DMS114 treated with DMSO at 0.1 percent for 48 hours (cell line): ENCODE data around the gene SYT2.
"Not testable (repeated sequence)": the region's sequence is repeated elsewhere in the genome, so short reads cannot be mapped to it uniquely, and the experiment has no call there.

Source experiments
- DNase-seq: peaks from one replicate; lab custom pipeline; 2025; ENCODE audit not compliant: unreplicated experiment; lab: John Stamatoyannopoulos, UW

Gene SYT2

DNA sequence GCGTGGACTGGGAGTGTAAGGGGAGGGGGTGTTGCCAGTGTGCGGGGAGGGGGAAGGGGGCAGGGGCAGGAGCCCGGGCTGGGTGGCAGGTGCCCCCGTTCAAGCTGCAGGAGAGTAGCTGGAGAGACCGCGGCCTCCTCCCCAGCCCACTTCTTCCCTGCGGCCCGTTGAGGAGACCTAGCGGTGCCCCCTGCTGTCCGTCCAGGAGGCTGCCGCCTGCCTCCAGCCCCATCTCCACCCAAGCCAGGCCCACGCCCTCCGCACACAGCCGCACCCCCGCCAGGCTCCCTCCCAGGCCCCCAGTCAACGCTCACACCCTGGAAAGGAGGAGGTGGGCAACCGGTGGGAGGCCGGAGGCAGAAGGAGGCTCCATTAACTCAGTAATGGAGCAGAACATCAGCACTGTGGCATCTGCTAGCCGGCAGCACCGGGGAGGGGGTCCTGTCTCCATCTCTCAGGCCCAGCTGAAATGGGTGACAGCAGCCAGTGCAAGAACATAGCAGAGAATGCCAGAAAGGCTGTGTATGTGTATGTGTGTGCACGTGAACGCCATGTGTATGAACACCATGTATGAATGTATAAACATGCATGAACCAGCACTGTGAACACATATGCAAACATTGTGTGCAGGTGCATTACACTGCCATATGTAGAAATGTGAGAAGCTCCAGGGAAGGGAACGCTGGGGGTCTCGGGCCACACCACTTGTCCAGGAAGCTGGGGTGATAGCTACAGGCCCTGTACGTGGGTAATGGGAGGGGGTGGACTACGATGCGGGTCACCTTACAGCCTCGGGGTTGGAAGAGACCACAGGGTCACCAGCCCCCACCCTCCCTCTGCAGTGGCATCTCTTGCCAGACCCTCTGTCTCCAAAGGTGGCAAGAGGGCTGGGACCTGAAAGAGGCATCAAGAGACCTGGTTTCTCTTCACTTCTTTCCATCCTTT is 84.6 kb downstream of the SYT2 start:
- peak; percentile 27 for DNase-seq

DNA sequence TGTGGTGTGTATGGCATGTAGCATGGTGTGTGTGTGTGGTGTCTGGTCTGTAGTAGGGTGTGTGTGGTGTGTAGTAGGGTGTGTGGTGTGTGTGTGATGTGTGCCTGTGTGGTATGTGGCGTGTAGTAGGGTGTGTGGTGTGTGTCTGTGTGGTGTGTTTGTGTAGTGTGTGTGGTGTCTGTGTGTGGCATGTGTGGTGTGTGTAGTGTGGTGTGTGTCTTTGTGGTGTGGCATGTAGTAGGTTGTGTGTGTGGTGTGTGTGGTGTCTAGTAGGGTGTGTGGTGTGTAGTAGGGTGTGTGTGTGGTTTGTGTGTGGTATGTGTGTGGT is 85.5 kb downstream of the SYT2 start:
- DNase-seq = no peak

DNA sequence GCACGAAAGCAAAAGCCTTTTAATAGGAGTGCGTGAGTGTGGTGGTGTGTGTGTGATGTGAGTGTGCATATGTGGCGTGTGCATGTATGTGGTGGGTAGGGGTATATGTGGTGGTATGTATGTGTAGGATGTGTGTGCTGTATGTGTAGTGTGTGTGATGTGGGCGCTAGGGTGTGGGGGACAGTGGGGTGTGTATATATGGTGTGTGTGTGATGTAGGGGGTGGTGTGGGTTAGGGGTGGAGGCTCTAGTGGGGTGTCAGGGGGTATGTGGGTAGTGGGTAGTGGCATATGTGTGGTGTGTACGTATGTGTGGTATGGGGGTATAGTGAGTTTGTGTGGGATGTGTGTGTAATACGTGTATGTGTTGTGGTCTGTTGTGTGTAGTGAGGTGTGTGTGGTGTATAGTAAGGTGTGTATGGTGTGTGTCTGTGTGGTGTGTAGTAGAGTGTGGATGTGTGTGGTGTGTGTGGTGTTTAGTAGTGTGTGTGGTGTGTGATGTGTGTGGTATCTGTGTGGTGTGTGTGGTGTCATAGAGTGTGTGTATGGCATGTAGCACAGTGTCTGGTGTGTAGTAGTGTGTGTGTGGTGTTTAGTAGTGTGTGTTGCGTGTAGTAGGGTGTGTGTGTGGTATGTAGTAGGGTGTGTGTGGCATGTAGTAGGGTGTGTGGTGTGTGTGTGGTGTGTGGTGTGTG is 86.0 kb downstream of the SYT2 start:
- DNase-seq = no peak

DNA sequence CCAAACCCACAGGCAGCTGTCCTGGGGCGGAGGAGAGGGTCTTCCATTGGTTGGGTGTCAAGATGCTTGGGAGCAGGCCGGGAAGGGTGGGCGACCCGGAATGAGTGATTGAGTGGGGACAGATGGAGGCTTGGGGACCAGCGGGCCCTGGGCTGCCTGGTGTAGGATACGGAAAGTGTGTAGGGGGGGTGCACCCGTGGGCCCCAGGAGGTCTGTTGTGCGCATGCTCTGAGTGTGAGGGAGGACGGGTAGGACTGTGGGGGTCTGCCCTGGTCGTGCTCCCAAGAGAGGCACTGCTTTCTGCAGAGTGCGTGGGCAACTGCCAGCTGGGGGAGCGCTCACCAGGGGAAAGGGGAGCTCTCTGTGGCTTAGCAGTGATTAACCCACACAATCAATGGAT is 86.8 kb downstream of the SYT2 start:
- DNase-seq = not testable (repeated sequence)

DNA sequence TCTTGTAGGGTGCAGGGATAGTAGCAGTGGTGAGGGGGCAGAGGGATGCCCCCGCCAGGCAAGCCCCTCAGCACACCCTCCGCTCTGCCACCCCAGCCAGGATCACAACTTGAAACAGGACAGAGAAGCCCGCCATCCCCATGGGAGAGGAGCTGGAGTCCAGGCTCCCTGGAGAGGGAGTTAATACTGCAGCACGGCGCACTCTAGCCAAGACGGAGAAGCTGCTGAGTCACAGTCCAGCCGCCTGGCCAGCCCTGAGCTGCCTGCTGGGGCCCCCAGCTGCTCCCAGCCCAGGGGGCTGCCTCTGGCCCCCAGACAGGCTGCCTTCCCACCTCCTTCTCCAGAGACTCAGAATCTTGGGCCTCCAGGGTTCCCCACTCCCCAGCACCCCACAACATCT is 87.2 kb downstream of the SYT2 start:
- no peak for DNase-seq

DNA sequence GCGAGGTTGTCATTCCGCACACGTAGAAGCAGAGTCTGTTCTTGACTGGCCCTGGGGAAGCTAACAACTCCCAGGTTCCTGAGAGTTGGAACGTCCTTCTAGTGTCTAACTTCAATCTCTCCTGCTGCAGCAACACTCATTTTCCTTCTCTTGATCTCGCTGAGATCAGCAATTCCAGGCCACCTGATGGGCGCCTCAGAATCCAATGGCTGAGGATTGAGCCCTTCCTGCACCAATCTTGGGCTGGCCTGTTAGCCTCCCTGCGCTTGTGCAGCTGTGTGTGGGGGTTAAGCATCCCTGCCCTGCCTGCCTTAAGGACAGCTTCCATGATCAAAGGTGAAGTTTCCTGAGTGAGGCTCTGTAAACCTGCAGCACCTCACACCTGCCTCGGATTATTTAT is 87.9 kb downstream of the SYT2 start:
- no peak for DNase-seq

DNA sequence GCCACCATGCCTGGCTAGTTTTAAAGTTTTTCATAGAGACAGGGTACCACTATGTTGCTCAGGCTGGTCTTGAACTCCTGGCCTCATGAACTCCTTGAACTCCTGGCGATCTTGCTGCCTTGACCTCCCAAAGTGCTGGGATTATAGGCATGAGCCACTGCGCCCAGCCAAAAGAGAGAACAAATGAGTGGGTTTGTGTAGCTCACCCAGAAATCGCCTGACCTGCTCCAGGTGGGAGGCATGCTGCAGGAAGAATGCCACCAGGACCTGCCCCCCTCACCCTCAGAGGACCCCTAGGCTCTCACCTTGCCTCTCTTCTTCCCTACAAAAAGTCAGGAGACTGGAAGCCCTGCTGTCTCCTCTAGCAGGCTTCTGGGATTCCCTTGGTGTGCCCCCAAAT is 88.8 kb downstream of the SYT2 start:
- DNase-seq = no peak

DNA sequence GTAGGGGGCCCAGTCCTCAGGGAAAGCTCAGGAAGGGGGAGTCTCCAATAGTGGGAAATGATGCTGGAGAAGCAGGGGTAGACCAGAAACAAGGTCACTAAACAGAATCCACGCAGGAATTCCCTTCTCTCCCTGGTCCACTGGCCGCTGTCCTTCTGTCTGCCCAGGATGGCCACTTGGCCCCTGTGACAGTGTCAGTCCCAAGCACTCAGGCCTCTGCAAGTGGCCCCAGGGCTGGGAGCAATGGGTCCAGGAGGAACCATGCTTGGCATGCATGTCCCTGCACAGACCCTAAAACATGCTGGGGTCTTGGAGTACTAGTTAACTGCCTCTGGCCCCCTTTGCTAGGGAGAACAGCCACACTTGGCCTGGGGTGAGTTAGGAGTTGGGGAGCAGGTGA is 90.2 kb downstream of the SYT2 start:
- DNase-seq = not testable (repeated sequence)

DNA sequence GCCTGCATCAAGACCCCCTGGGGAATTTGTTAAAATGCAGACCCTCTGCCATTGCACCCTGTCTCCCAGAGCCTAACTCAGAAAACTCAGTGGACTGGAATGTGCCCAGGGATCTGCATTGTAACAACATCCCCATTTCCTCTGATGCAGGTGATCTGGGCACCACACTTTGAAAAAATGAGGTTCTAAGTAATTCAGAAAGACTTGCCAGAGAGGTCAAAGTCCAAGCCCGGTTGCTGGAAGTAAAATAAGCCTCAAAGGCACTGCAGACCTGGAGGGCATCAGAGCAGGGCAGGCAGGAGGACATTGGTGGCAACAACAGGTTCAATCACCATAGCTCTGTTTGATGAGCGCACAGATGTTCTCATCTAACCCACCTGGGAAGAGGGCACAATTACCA is 90.7 kb downstream of the SYT2 start:
- DNase-seq = no peak

DNA sequence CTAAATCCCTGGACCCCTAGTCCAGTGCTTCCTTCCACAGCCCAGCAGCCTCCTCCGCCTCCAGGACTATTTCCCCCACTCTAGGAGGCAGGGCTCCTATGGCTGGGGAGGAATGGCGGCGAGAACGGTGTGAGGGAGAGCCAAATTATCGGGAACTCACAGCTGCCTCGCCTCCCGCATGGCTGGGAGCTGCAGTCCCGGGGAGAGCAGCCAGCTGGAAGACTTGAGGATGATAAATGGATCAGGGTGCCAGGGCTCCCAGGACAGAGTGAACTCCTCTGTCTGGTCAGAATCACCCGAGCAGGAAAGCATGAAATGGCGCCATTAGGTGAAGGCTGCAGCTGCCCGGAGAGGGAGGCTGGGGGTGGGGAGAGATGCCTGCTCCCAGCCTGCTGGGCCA is 91.2 kb downstream of the SYT2 start:
- DNase-seq = not testable (repeated sequence)

DNA sequence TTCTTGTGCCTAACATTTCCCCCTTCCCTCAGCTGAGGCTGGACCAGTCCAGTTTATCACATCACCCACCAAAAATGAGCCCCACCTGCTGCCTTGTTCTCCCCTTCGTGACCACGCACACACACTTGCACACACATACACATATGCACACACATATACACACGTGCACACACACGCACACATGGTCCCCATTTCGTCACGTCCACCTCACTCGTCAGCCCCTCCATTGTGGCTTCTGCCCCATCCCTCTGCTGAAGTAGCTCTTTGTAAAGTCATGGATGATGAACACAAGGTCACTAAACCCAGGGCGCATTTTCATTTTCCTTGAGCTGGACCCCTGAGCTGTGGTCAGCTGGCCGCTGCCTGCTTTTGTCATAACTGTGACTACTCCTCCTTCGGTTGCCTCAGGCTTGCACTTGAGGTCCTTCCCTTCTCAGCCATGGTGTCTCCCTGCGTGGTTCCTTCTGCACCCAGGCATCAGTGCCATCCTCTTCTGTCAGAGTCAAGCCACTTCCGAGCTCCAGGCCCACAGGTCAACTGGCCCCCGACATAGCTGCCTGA is 93.8 kb downstream of the SYT2 start:
- DNase-seq = no peak

DNA sequence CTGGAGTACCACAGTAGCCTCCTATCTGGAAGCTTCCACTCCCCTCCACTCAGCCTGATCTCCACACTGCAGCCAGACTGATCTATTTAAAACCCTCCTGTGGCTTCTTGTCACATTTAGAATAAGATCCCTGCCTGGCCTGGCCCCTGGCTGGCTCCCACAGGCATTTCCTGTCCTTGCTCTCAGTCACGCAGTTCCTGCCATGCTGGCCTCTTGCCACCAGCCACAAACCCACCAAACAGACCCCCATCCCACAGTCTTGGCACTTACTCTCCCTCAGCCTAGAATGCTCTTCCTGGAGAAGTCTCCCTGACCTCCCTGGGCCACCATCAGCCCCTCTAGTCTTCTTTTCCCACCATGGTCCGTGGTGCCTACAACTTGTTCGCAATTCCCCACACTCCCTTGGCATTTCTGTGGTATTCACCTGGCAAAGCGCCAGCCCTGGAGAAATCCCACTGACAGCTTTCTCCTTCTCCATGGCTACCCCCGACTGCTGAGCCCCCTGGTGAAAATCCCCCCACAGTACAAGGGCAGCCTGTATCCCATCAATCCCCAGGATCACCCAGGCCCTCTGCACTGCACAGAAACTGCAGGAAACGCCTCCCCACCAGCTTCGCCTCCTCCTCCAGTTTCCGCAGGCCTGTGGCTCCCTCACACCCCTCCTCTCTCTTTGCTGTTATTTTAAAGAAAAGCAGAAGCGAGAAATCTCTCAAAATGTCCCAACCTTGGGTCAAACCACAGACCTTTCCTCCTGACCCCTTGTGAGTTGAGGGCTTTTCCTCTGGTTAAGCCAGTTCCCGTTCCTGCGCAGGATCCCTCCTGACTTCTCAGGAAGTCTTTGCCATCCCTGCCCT is 94.5 kb downstream of the SYT2 start:
- DNase-seq = no peak

DNA sequence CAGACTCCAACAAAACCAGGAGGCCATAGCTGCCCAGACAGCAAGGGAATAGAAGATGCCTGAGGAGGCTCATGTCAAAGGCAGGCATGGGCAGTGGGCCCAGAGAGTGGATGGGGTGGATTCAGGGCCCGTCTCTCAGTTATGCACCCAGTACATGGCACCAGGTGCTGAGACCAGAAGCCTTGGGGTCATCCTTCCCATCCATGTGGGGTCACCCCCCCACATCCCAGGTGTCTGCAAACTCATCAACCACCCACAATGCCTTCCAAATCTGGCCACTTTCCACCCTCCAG is 95.1 kb downstream of the SYT2 start:
- DNase-seq = not testable (repeated sequence)

DNA sequence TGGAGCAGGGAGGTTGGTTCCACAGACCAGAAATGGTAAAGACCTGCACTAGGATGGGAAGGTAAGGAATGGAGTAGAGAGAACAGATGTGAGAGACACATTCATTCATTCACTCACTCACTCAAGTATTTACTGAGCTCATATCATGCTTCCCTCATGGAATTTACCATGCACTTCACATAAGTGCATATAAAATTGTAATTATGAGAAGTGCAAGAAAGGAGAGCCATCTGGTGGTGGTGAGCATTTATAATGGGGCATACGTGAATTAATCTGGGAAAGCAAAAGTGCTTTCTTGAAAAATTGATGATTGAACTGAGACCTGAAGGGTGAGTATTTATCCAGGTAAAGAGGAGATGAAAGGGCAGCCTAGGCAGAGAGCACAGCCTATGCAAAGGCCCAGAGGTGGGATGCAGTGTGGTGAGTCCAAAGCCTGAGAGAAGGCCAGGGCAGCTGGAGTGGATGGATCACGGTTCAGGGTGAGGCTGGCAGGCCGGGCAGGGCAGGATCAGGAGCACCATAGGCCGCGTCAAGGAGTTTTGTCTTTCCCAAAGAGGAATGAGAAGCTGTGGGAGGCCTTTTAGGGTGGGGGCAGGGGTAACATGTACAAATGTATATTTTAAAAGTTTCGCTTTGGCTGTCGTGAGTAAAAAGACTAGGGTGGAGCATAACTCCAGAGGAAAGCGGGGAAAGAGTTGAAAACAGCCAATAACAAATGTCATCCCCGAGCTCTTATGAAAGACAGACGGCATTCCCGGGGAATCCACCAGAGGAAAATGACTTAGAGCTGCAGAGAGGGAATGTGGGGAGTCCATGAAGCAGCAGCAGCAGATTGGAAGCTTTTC is 95.7 kb downstream of the SYT2 start:
- not testable (repeated sequence) for DNase-seq

DNA sequence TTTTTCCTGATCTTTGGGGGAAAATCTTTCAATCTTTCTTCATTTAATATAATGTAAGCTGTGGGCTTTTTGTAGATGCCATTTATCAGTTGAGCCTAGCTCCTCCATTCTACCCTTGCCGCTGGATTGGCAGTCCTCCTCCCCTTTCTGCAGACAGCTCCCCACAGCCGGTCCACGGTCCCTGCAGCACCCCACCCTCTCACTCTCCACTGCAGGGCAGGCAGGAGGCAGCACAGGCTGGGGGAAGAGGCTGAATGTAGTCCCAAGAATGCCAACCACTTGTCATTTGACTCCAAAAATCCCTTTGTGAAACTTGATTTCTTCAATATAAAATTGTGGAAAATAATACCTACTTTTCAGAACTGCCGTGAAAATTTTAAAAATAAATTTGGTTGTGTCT is 96.7 kb downstream of the SYT2 start:
- DNase-seq = no peak

DNA sequence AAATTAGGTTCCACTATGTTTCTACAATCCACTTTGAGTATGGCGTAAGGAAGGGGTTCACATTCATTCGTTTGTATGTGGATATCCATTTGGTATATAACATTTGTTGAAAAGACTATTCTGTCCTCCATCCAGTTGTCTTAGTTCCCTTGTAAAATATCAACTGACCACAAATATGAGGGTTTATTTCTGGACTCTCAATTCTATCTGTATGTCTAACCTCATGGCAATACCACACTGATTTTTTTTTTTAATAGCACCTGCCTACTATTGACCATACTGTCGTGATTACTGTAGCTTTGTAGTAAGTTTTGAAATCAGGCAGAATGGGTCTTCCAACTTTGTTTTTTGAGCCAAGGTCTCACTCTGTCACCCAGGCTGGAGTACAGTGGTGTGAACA is 98.2 kb downstream of the SYT2 start:
- not testable (repeated sequence) for DNase-seq

DNA sequence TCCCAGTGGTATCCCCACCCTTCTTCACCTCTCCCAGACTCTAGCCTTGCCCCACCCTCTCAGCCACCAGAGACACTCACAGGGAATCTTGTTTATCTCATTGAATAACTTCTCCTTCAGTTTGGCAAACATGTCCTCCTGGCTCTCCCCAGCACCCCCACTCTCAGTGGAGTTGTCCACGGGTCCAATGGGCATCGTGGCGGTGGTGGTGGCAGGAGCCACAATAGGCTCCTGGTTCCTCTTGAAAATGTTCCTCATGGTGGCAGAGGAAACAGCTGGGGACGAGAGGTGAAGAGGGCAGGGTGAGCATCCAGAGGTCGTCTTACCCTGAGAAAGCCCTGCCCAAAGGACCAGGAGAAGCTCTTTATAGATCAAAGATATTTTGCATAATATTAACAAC is 104.7 kb downstream of the SYT2 start:
- DNase-seq = no peak

DNA sequence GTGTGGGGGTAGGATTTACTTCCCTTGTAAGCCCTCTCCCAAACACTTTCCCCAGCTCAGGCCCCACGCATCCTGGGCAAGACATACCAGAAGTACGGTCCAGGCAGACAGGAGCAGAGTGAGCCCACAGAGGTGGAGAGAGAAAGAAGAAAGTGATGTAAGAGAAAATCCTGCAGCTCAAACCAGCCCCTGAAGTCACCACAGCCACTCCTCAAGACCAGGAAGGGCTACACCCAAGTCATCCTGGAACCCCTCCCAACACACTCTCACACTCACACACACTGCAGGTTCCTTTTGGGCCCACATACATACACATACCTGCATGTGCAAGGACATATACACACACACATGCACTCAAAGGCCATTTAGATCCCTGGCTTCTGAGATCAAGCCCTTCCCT is 106.8 kb downstream of the SYT2 start:
- no peak for DNase-seq

DNA sequence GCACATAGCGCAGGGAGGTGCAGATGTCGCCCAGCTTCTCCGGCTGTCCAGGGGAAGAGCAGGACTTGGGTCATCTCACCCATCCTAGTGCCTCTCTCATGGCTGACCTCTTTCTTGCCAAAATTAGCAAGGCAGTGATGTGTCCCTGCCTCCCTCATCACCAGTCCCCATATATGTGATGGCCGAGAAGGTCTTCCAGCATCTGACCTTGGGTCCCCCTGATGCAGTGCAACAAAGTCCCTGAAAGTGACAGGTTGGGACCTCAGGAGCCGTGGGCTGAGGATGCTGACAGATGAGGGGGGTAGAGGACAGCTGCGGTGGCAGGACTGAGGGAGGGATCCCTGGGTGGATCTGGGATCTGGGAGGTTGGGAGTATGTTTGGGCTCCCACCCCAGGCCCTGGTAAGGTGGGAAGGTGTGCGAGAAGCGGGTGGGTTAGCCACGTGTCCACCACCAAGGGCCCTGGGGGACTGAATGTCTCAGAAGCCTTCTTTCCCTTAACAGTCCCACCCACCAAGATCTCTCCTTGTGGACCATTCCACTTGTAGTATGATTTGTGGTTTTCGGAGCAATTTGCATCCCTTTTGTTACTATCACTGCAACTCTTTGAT is 109.7 kb downstream of the SYT2 start:
- no peak for DNase-seq
